ENCODE measurements around the gene ANKRD39. TPM values are rescaled to one million over a fixed set of nuclear protein-coding genes. Genes with fewer than 3 reads are reported as not detected.
A peak's percentile ranks its signal among the peaks of the same experiment; 100 is the strongest.

Gene ANKRD39
- total and polyA plus RNA-seq, 2 donors (not counting 1 experiment from before 2014, with no cell fraction given), result 14.8 to 19.3 TPM

DNA sequence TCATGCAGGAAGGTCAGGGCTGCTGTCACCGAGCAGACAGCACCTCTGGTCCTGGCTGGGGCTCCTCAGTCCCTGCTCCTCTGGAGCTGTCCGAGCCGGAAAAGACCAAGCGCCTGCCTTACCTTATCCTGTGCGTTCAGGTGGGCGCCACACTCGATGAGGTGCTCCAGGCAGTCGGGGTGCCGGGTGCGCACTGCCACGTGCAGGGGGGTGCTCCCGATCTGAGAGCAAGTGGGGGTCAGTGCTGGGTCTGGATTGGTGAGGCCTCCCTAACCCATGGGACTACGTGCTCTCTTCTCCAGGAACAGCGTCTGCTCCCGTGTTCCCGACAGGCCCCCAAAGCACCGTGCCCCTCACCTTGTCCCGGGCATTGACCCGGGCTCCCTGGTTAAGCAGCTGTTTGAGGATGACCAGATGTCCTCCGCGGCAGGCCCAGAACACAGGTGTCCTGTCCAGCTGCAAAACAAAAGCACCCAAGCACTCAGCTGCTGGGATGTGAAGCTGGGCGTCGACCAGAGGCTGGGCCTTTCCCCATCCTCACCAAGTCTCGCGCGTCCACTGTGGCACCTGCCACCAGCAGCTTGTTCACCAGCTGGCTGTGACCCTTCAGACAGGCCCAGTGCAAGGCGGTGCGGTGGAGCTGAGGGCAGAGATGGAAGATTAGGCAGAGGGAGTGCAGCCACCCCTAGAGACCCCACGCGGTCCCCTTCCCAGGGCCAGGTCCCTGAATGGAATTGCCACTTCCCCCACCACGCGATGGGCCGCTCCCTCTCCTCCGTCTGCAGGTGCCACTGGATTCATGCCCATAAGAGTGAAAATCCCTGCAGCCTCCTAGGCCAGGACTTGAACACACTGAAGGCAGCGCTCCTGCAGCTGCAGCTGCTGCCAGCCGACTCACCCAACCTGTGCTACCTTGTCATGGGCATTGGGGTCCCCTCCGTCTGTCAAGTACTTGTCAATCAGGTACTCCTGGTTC, 17.7 kb downstream of the ANKRD39 start:
- Mint-ChIP-seq H3K4me3 (peak overlapping the region; percentile 82), H3K4me1 (peaks cover 18% of the 10 kb centered on the region), H3K27me3 (no peaks in the 10 kb centered on the region), H3K27ac (peak overlapping the region; percentile 20), H3K9me3 (ENCODE audit: insufficient read depth) (no peaks in the 10 kb centered on the region)
- peaks cover 10 to 18% of the 10 kb centered on the region in 2 donors for H3K4me1 ChIP-seq (ENCODE audit: control insufficient read depth in 2 of 2, insufficient read depth in 2 of 2, low read length in 2 of 2)
- H2AFZ ChIP-seq (ENCODE audit: insufficient read depth, low read depth, low read length, poor library complexity, severe bottlenecking), result peak overlapping the region; percentile 70
- no peaks in the 10 kb centered on the region for H4K20me1 ChIP-seq (ENCODE audit: control insufficient read depth, insufficient read depth, low read length, poor library complexity, severe bottlenecking)
- no peak for ATAC-seq (ENCODE audit: low read depth)
- peak overlapping the region; percentile 55 for H3K9ac ChIP-seq (ENCODE audit: low read length)
- POLR2A ChIA-PET, result interaction anchor here (1.4 to 2.4 kb wide), 2 partner anchors 17 to 24 kb away, joined by 6 to 8 read pairs; partner anchors contain the start of genes ANKRD39 and CNNM3
- no peak for TF ChIP-seq EZH2 (IDR thresholded peaks at IDR 0.05; ENCODE audit: borderline replicate concordance, insufficient read depth, low read depth, low read length, poor library complexity, severe bottlenecking)
- TF ChIP-seq, protein P1, sequence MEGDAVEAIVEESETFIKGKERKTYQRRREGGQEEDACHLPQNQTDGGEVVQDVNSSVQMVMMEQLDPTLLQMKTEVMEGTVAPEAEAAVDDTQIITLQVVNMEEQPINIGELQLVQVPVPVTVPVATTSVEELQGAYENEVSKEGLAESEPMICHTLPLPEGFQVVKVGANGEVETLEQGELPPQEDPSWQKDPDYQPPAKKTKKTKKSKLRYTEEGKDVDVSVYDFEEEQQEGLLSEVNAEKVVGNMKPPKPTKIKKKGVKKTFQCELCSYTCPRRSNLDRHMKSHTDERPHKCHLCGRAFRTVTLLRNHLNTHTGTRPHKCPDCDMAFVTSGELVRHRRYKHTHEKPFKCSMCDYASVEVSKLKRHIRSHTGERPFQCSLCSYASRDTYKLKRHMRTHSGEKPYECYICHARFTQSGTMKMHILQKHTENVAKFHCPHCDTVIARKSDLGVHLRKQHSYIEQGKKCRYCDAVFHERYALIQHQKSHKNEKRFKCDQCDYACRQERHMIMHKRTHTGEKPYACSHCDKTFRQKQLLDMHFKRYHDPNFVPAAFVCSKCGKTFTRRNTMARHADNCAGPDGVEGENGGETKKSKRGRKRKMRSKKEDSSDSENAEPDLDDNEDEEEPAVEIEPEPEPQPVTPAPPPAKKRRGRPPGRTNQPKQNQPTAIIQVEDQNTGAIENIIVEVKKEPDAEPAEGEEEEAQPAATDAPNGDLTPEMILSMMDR (IDR thresholded peaks at IDR 0.05), result no peak
- no peak for DNase-seq
- no peaks in the 10 kb centered on the region for H3K27me3 ChIP-seq (replicated peaks in 1 of 4; ENCODE audit: control extremely low read depth in 1 of 4, control insufficient read depth in 3 of 4, insufficient read depth in 4 of 4, low read length in 3 of 4)
- CTCF ChIA-PET, result interaction anchor here (0.8 to 1.7 kb wide), 5 partner anchors 17 to 40 kb away, joined by 3 to 11 read pairs (median 4); partner anchors contain the start of genes ANKRD39 and CNNM3
- WGBS (ENCODE audit: insufficient coverage), result 88% methylated on average over 36 of the region's 37 CpGs
- peaks cover 0 to 11% of the 10 kb centered on the region in 2 experiments for H3K36me3 ChIP-seq (replicated peaks in 1 of 2; ENCODE audit: control extremely low read depth in 1 of 2, control insufficient read depth in 1 of 2, extremely low read depth in 1 of 2, insufficient read depth in 2 of 2, low read length in 1 of 2)
- peak overlapping the region in 4 of 5 experiments; percentile 34 to 51 (median 47) for H3K4me3 ChIP-seq (ENCODE audit: control extremely low read depth in 1 of 5, extremely low read depth in 1 of 5, insufficient read depth in 1 of 5, low read depth in 2 of 5, low read length in 4 of 5)
- no peak overlapping the region for H3K27ac ChIP-seq (ENCODE audit: low read length in 2 of 2)
- H3K9me3 ChIP-seq (ENCODE audit: control extremely low read depth in 1 of 3, control insufficient read depth in 2 of 3, insufficient read depth in 1 of 3, low read length in 2 of 3), result no peaks in the 10 kb centered on the region
- H3K79me2 ChIP-seq (ENCODE audit: control insufficient read depth, insufficient read depth, low read length), result no peaks in the 10 kb centered on the region
- peak overlapping the region; percentile 80 for H3K4me2 ChIP-seq (replicated peaks; ENCODE audit: low read depth, low read length, poor library complexity, severe bottlenecking)
- intact Hi-C loops (cut with micrococcal nuclease), result loop anchor here (1.0 kb wide), 1 partner anchor 17 kb away; no protein-coding TSS in a partner anchor

Data from B cell (primary cell).